ENCODE measurements around the gene TUBGCP6. TPM values are rescaled to one million over a fixed set of nuclear protein-coding genes. Genes with fewer than 3 reads are reported as not detected.
"Not testable (repeated sequence)": the region's sequence is repeated elsewhere in the genome, so short reads cannot be mapped to it uniquely, and the experiment has no call there.

Gene TUBGCP6
- total and polyA plus RNA-seq, 2 donors (not counting 1 experiment from before 2014, with no cell fraction given): 137 to 178 TPM

DNA sequence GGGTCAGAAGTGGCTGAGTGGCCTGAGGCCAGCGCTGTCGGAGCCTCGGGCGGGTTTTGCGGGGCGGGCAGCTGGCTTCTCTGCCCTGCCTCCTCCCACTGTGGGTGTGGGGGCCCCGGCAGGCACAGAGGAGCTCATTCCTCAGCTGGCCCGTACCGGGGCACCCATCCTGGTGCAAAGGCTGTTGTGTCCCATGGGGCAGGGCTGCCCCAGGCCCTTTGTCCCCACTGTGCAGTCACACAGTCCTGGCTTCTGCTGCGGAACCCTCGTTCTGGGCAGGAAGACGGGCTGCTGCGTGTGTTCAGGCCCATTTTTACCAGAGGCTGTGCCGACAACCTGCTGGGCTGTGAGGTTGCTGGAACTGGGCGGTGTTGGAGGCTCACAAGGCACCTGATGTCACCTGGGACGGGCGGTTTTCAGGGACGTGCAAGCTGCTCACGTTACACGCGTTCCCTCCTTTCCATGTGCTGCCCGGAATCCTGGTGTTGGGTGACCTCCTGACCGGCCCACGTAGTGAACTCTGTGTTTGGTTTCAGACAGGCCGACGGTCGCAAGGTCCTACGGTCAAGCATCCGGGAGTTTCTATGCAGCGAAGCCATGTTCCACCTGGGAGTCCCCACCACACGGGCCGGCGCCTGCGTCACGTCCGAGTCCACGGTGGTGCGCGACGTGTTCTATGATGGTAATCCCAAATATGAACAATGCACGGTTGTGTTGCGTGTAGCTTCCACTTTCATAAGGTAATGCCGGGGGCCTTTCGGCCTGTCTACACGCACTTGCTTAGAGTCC, 38.8 kb downstream of the TUBGCP6 start:
- TF ChIP-seq CTCF (IDR thresholded peaks at IDR 0.05) (no peak), EZH2 (IDR thresholded peaks at IDR 0.05; ENCODE audit: borderline replicate concordance, insufficient read depth, low read depth, low read length, poor library complexity, severe bottlenecking) (no peak)
- 97% methylated on average over 44 of the region's 45 CpGs for WGBS (ENCODE audit: insufficient coverage)
- ChIA-PET CTCF (interaction anchor here (0.7 to 5.2 kb wide), 8 partner anchors 12 to 282 kb away, joined by 3 to 75 read pairs (median 4); partner anchors contain the start of gene HDAC10), POLR2A (interaction anchor here (0.6 to 4.5 kb wide), 2 partner anchors 15 to 37 kb away, joined by 3 to 43 read pairs; no protein-coding TSS in a partner anchor)
- no peaks in the 10 kb centered on the region for H3K27me3 ChIP-seq (replicated peaks in 1 of 4; ENCODE audit: control extremely low read depth in 1 of 4, control insufficient read depth in 3 of 4, insufficient read depth in 4 of 4, low read length in 3 of 4)
- H2AFZ ChIP-seq (ENCODE audit: insufficient read depth, low read depth, low read length, poor library complexity, severe bottlenecking): no peak overlapping the region
- Mint-ChIP-seq H3K9me3 (ENCODE audit: insufficient read depth) (no peaks in the 10 kb centered on the region), H3K4me1 (peaks cover 47% of the 10 kb centered on the region), H3K4me3 (no peak overlapping the region), H3K27ac (peak overlapping the region; percentile 56), H3K27me3 (no peaks in the 10 kb centered on the region)
- H3K4me1 ChIP-seq (ENCODE audit: control insufficient read depth in 2 of 2, insufficient read depth in 2 of 2, low read length in 2 of 2): peaks cover 24 to 36% of the 10 kb centered on the region in 2 donors
- no peak for DNase-seq
- peaks cover 46% of the 10 kb centered on the region for H3K79me2 ChIP-seq (ENCODE audit: control insufficient read depth, insufficient read depth, low read length)
- no peak overlapping the region for H3K4me3 ChIP-seq (ENCODE audit: control extremely low read depth in 1 of 5, extremely low read depth in 1 of 5, insufficient read depth in 1 of 5, low read depth in 2 of 5, low read length in 4 of 5)
- no peak overlapping the region for H3K4me2 ChIP-seq (replicated peaks; ENCODE audit: low read depth, low read length, poor library complexity, severe bottlenecking)
- no peaks in the 10 kb centered on the region for H3K9me3 ChIP-seq (ENCODE audit: control extremely low read depth in 1 of 3, control insufficient read depth in 2 of 3, insufficient read depth in 1 of 3, low read length in 2 of 3)
- no peak for ATAC-seq (ENCODE audit: low read depth)
- no peak overlapping the region for H3K27ac ChIP-seq (ENCODE audit: low read length in 2 of 2)
- peaks cover 57% of the 10 kb centered on the region for H4K20me1 ChIP-seq (ENCODE audit: control insufficient read depth, insufficient read depth, low read length, poor library complexity, severe bottlenecking)
- peaks cover 8 to 35% of the 10 kb centered on the region in 2 experiments for H3K36me3 ChIP-seq (replicated peaks in 1 of 2; ENCODE audit: control extremely low read depth in 1 of 2, control insufficient read depth in 1 of 2, extremely low read depth in 1 of 2, insufficient read depth in 2 of 2, low read length in 1 of 2)
- intact Hi-C loops (cut with micrococcal nuclease): loop anchor here (5.0 to 10.0 kb wide), 2 partner anchors 279 to 441 kb away; no protein-coding TSS in a partner anchor
- no peak overlapping the region for H3K9ac ChIP-seq (ENCODE audit: low read length)

- ATAC-seq (ENCODE audit: low read depth); DNase-seq: not testable (repeated sequence)
- WGBS (ENCODE audit: insufficient coverage): 93% methylated on average over 8 of the region's 9 CpGs
Measured at GRCh38 chr22:50204998-50205397, 39.8 kb downstream of the TUBGCP6 start.

More at GRCh38 chr22:50204998-50205397, 39.8 kb downstream of the TUBGCP6 start:
- H3K36me3 ChIP-seq (replicated peaks in 1 of 2; ENCODE audit: control extremely low read depth in 1 of 2, control insufficient read depth in 1 of 2, extremely low read depth in 1 of 2, insufficient read depth in 2 of 2, low read length in 1 of 2): peaks cover 8 to 32% of the 10 kb centered on the region in 2 experiments
- H3K27me3 ChIP-seq (replicated peaks in 1 of 4; ENCODE audit: control extremely low read depth in 1 of 4, control insufficient read depth in 3 of 4, insufficient read depth in 4 of 4, low read length in 3 of 4); H3K4me3 ChIP-seq (ENCODE audit: control extremely low read depth in 1 of 5, extremely low read depth in 1 of 5, insufficient read depth in 1 of 5, low read depth in 2 of 5, low read length in 4 of 5); H3K27me3 Mint-ChIP-seq; H3K9me3 ChIP-seq (ENCODE audit: control extremely low read depth in 1 of 3, control insufficient read depth in 2 of 3, insufficient read depth in 1 of 3, low read length in 2 of 3); H3K9me3 Mint-ChIP-seq (ENCODE audit: insufficient read depth); H3K4me2 ChIP-seq (replicated peaks; ENCODE audit: low read depth, low read length, poor library complexity, severe bottlenecking); H3K27ac Mint-ChIP-seq; H3K27ac ChIP-seq (ENCODE audit: low read length in 2 of 2); H3K4me3 Mint-ChIP-seq; H2AFZ ChIP-seq (ENCODE audit: insufficient read depth, low read depth, low read length, poor library complexity, severe bottlenecking); H3K9ac ChIP-seq (ENCODE audit: low read length): not testable (repeated sequence)
- peaks cover 45% of the 10 kb centered on the region for H3K4me1 Mint-ChIP-seq
- peaks cover 26 to 37% of the 10 kb centered on the region in 2 donors for H3K4me1 ChIP-seq (ENCODE audit: control insufficient read depth in 2 of 2, insufficient read depth in 2 of 2, low read length in 2 of 2)
- CTCF ChIA-PET: interaction anchor here (1.9 to 5.2 kb wide), 2 partner anchors 55 to 137 kb away, joined by 4 to 75 read pairs; no protein-coding TSS in a partner anchor
- POLR2A ChIA-PET: interaction anchor here (4.5 kb wide), 1 partner anchor 14 kb away, joined by 43 read pairs; no protein-coding TSS in a partner anchor
- peaks cover 48% of the 10 kb centered on the region for H4K20me1 ChIP-seq (ENCODE audit: control insufficient read depth, insufficient read depth, low read length, poor library complexity, severe bottlenecking)
- H3K79me2 ChIP-seq (ENCODE audit: control insufficient read depth, insufficient read depth, low read length): peaks cover 41% of the 10 kb centered on the region
- intact Hi-C loops (cut with micrococcal nuclease): loop anchor here (5.0 to 10.0 kb wide), 2 partner anchors 278 to 440 kb away; no protein-coding TSS in a partner anchor

Measured in B cell (primary cell).